ENCODE results near the gene SLC31A1.

- TF ChIP-seq CTCF (IDR thresholded peaks at IDR 0.05) (peak; percentile 54 to 78 (median 66)), POLR2A (IDR thresholded peaks at IDR 0.05) (no peak)
Observed at GRCh38 chr9:113274474-113275156, 53.3 kb downstream of the SLC31A1 start.

All from adrenal gland (tissue), 5 donors.